Rectal smooth muscle tissue (tissue), 1 donor: Measurements from ENCODE around the gene GALK2.
"Not testable (repeated sequence)": the region's sequence is repeated elsewhere in the genome, so short reads cannot be mapped to it uniquely, and the experiment has no call there.

Source experiments
- H3K27ac ChIP-seq: one replicate; pipeline ENCODE4 v1.7.0; 2013; ENCODE audit warnings: low read depth, low read length, inconsistent platforms
- H3K27me3 ChIP-seq: one replicate; pipeline ENCODE4 v1.7.0; 2013; ENCODE audit warnings: low read length; ENCODE audit not compliant: control insufficient read depth, insufficient read depth
- H3K36me3 ChIP-seq: one replicate; pipeline ENCODE4 v1.7.0; 2013; ENCODE audit warnings: low read length; ENCODE audit not compliant: control insufficient read depth, insufficient read depth
- H3K4me1 ChIP-seq: one replicate; pipeline ENCODE4 v1.7.0; 2013; ENCODE audit warnings: low read length; ENCODE audit not compliant: control insufficient read depth, insufficient read depth
- H3K4me3 ChIP-seq: one replicate; pipeline ENCODE4 v1.7.0; 2013; ENCODE audit warnings: low read length
- H3K9ac ChIP-seq: one replicate; pipeline ENCODE4 v1.7.0; 2013; ENCODE audit warnings: low read length

GALK2 gene

GRCh38 chr15:49199666-49200065 lies 29.6 kb downstream of the GALK2 start:
- Histone ChIP-seq H3K36me3 (no peaks in the 10 kb centered on the region), H3K4me1 (no peaks in the 10 kb centered on the region), H3K4me3 (no peak overlapping the region), H3K27me3 (no peaks in the 10 kb centered on the region), H3K9ac (no peak overlapping the region), H3K27ac (no peak overlapping the region)

- no peaks in the 10 kb centered on the region for H3K36me3 ChIP-seq
- no peaks in the 10 kb centered on the region for H3K4me1 ChIP-seq
- H3K9ac ChIP-seq = no peak overlapping the region
- no peaks in the 10 kb centered on the region for H3K27me3 ChIP-seq
- no peak overlapping the region for H3K27ac ChIP-seq
- no peak overlapping the region for H3K4me3 ChIP-seq
Observed at GRCh38 chr15:49200347-49200746, 30.3 kb downstream of the GALK2 start.

GRCh38 chr15:49208102-49208501 lies 38.1 kb downstream of the GALK2 start:
- not testable (repeated sequence) for H3K4me1 ChIP-seq, H3K36me3 ChIP-seq, H3K27ac ChIP-seq, H3K9ac ChIP-seq, H3K4me3 ChIP-seq, H3K27me3 ChIP-seq

GRCh38 chr15:49212897-49213296 lies 42.9 kb downstream of the GALK2 start:
- H3K4me1 ChIP-seq = no peaks in the 10 kb centered on the region
- no peak overlapping the region for H3K27ac ChIP-seq
- H3K4me3 ChIP-seq = no peak overlapping the region
- no peaks in the 10 kb centered on the region for H3K36me3 ChIP-seq
- H3K9ac ChIP-seq = no peak overlapping the region
- no peaks in the 10 kb centered on the region for H3K27me3 ChIP-seq

- Histone ChIP-seq H3K9ac (no peak overlapping the region), H3K4me3 (no peak overlapping the region), H3K4me1 (no peaks in the 10 kb centered on the region), H3K27me3 (no peaks in the 10 kb centered on the region), H3K27ac (no peak overlapping the region), H3K36me3 (no peaks in the 10 kb centered on the region)
Observed at GRCh38 chr15:49215768-49216739, 46.0 kb downstream of the GALK2 start.

- no peak overlapping the region for H3K4me3 ChIP-seq
- peaks cover 6% of the 10 kb centered on the region for H3K36me3 ChIP-seq
- no peak overlapping the region for H3K9ac ChIP-seq
- no peaks in the 10 kb centered on the region for H3K27me3 ChIP-seq
- no peak overlapping the region for H3K27ac ChIP-seq
- no peaks in the 10 kb centered on the region for H3K4me1 ChIP-seq
Observed at GRCh38 chr15:49223536-49224274, 53.7 kb downstream of the GALK2 start.

GRCh38 chr15:49225572-49226281 lies 55.7 kb downstream of the GALK2 start:
- Histone ChIP-seq H3K27ac (no peak overlapping the region), H3K4me3 (no peak overlapping the region), H3K36me3 (peaks cover 6% of the 10 kb centered on the region), H3K9ac (no peak overlapping the region), H3K27me3 (no peaks in the 10 kb centered on the region), H3K4me1 (no peaks in the 10 kb centered on the region)

- no peaks in the 10 kb centered on the region for H3K4me1 ChIP-seq
- H3K27ac ChIP-seq = no peak overlapping the region
- no peaks in the 10 kb centered on the region for H3K27me3 ChIP-seq
- H3K4me3 ChIP-seq = no peak overlapping the region
- peaks cover 6% of the 10 kb centered on the region for H3K36me3 ChIP-seq
- H3K9ac ChIP-seq = no peak overlapping the region
Observed at GRCh38 chr15:49227602-49228001, 57.6 kb downstream of the GALK2 start.

GRCh38 chr15:49229922-49230321 lies 59.9 kb downstream of the GALK2 start:
- Histone ChIP-seq H3K4me3 (no peak overlapping the region), H3K4me1 (no peaks in the 10 kb centered on the region), H3K27me3 (no peaks in the 10 kb centered on the region), H3K36me3 (peaks cover 6% of the 10 kb centered on the region), H3K27ac (no peak overlapping the region), H3K9ac (no peak overlapping the region)

GRCh38 chr15:49232236-49232806 lies 62.3 kb downstream of the GALK2 start:
- H3K4me3 ChIP-seq = no peak overlapping the region
- no peaks in the 10 kb centered on the region for H3K27me3 ChIP-seq
- no peak overlapping the region for H3K27ac ChIP-seq
- no peaks in the 10 kb centered on the region for H3K36me3 ChIP-seq
- H3K9ac ChIP-seq = no peak overlapping the region
- peaks cover 11% of the 10 kb centered on the region for H3K4me1 ChIP-seq

GRCh38 chr15:49235446-49236124 lies 65.5 kb downstream of the GALK2 start:
- H3K36me3 ChIP-seq = no peaks in the 10 kb centered on the region
- H3K4me1 ChIP-seq = peaks cover 35% of the 10 kb centered on the region
- H3K27me3 ChIP-seq = no peaks in the 10 kb centered on the region
- peak overlapping the region; percentile 24 for H3K27ac ChIP-seq
- H3K9ac ChIP-seq = no peak overlapping the region
- no peak overlapping the region for H3K4me3 ChIP-seq
